HEK293 (cell line): ENCODE results near the gene ZNF708.
"Not testable (repeated sequence)": the region's sequence is repeated elsewhere in the genome, so short reads cannot be mapped to it uniquely, and the experiment has no call there.

Experiments used
- CTCF ChIA-PET: fragments of 350-600 bp; formaldehyde crosslinking; extraction: SDS; loops from one replicate; lab custom pipeline; 2021; ENCODE audit warnings: antibody characterized with exemption; lab: Yijun Ruan, JAX
- POLR2A ChIA-PET: fragments of 300-600 bp; formaldehyde crosslinking; extraction: SDS; loops from one replicate; lab custom pipeline; 2020; ENCODE audit warnings: antibody characterized with exemption, inconsistent platforms; lab: Yijun Ruan, JAX
- H3K27ac ChIP-seq: fragments of 200-500 bp; sonication (Bioruptor generic); 2 replicates; pipeline ENCODE4 v1.5.1; 2014; ENCODE audit warnings: low read depth, low read length, control low read depth, inconsistent platforms; ENCODE audit errors: extremely low read depth
- H3K36me3 ChIP-seq, 2 experiments: fragments of 200-500 bp in 1 of 2; sonication (Bioruptor generic) in 1 of 2; 1 replicate in 1 of 2; 2 replicates in 1 of 2; pipeline ENCODE4 v1.5.1; 2014 to 2017; ENCODE audit warnings: inconsistent platforms in 2 of 2, low read length in 2 of 2; ENCODE audit not compliant: control insufficient read depth in 2 of 2, insufficient read depth in 1 of 2
- H3K4me1 ChIP-seq: fragments of 200-500 bp; sonication (Bioruptor generic); 2 replicates; pipeline ENCODE4 v1.5.1; 2014; ENCODE audit warnings: mild to moderate bottlenecking, low read length, inconsistent platforms; ENCODE audit not compliant: control insufficient read depth, insufficient read depth
- H3K4me3 ChIP-seq: 2 replicates; pipeline ENCODE4 v1.5.1; 2011; ENCODE audit warnings: low read depth, mild to moderate bottlenecking, control low read depth, low read length, moderate library complexity
- H3K9me3 ChIP-seq: fragments of 200-500 bp; sonication (Bioruptor generic); 2 replicates; pipeline ENCODE4 v1.5.1; 2014; ENCODE audit warnings: low read depth, low read length, inconsistent platforms; ENCODE audit not compliant: control insufficient read depth, insufficient read depth
- GFI1B ChIP-seq: fragments of 450-650 bp; formaldehyde crosslinking; IDR thresholded peaks from 2 replicates; pipeline ENCODE4 v1.5.1; 2016; ENCODE audit warnings: missing biosample characterization, missing genetic modification characterization
- RBAK ChIP-seq: fragments of 450-650 bp; formaldehyde crosslinking; IDR thresholded peaks from 2 replicates; pipeline ENCODE4 v1.5.1; 2016; ENCODE audit warnings: missing biosample characterization, missing genetic modification characterization
- REPIN1 ChIP-seq: fragments of 450-650 bp; formaldehyde crosslinking; IDR thresholded peaks from 2 replicates; pipeline ENCODE4 v1.5.1; 2017; ENCODE audit warnings: missing biosample characterization, missing genetic modification characterization, low read depth
- ZFP37 ChIP-seq: fragments of 450-650 bp; formaldehyde crosslinking; IDR thresholded peaks from 2 replicates; pipeline ENCODE4 v1.5.1; 2016; ENCODE audit warnings: missing biosample characterization, missing genetic modification characterization
- ZFP69B ChIP-seq: fragments of 450-650 bp; formaldehyde crosslinking; IDR thresholded peaks from 2 replicates; pipeline ENCODE4 v1.5.1; 2016; ENCODE audit warnings: missing biosample characterization, missing genetic modification characterization
- ZNF132 ChIP-seq: fragments of 450-650 bp; formaldehyde crosslinking; IDR thresholded peaks from 2 replicates; pipeline ENCODE4 v1.5.1; 2017; ENCODE audit warnings: missing biosample characterization, missing genetic modification characterization, borderline replicate concordance
- ZNF274 ChIP-seq, 2 experiments: fragments of 200-500 bp in 1 of 2; fragments of 450-650 bp in 1 of 2; sonication (Bioruptor generic) in 1 of 2; formaldehyde crosslinking in 1 of 2; IDR thresholded peaks; 2 replicates each; pipeline versions ENCODE4 v1.5.1 to v1.6.1; 2014 to 2016; ENCODE audit warnings: borderline replicate concordance in 1 of 2, inconsistent platforms in 1 of 2, low read length in 1 of 2, missing biosample characterization in 1 of 2, missing genetic modification characterization in 1 of 2
- ZNF530 ChIP-seq: fragments of 450-650 bp; formaldehyde crosslinking; IDR thresholded peaks from 2 replicates; pipeline ENCODE4 v1.5.1; 2016; ENCODE audit warnings: low read depth, missing biosample characterization, missing genetic modification characterization
- ZNF623 ChIP-seq: fragments of 450-650 bp; formaldehyde crosslinking; IDR thresholded peaks from 2 replicates; pipeline ENCODE4 v1.5.1; 2016; ENCODE audit warnings: missing biosample characterization, missing genetic modification characterization
- ZNF629 ChIP-seq: fragments of 450-650 bp; formaldehyde crosslinking; IDR thresholded peaks from 2 replicates; pipeline ENCODE4 v1.5.1; 2017; ENCODE audit warnings: missing biosample characterization, missing genetic modification characterization
- ZNF670 ChIP-seq: fragments of 450-650 bp; formaldehyde crosslinking; IDR thresholded peaks from 2 replicates; pipeline ENCODE4 v1.5.1; 2016; ENCODE audit warnings: missing biosample characterization, missing genetic modification characterization, low read depth
- ZNF777 ChIP-seq: fragments of 450-650 bp; formaldehyde crosslinking; IDR thresholded peaks from 2 replicates; pipeline ENCODE4 v1.5.1; 2017; ENCODE audit warnings: missing biosample characterization, missing genetic modification characterization, borderline replicate concordance
- TF ChIP-seq, protein P1 (sequence below): fragments of 450-650 bp; formaldehyde crosslinking; IDR thresholded peaks from 2 replicates; pipeline ENCODE4 v1.5.1; 2016; ENCODE audit warnings: missing biosample characterization, missing genetic modification characterization
- TF ChIP-seq, protein P2 (sequence below): fragments of 450-650 bp; formaldehyde crosslinking; IDR thresholded peaks from 2 replicates; pipeline ENCODE4 v1.5.1; 2016; ENCODE audit warnings: missing biosample characterization, missing genetic modification characterization
- TF ChIP-seq, protein P3 (sequence below): fragments of 450-650 bp; formaldehyde crosslinking; IDR thresholded peaks from 2 replicates; pipeline ENCODE4 v1.5.1; 2016; ENCODE audit warnings: missing biosample characterization, missing genetic modification characterization
- TF ChIP-seq, protein P4 (sequence below): fragments of 450-650 bp; IDR thresholded peaks from 2 replicates; pipeline ENCODE4 v1.5.1; 2018; ENCODE audit warnings: missing biosample characterization, missing genetic modification characterization
- TF ChIP-seq, protein P5 (sequence below): fragments of 450-650 bp; formaldehyde crosslinking; IDR thresholded peaks from 2 replicates; pipeline ENCODE4 v1.5.1; 2016; ENCODE audit warnings: missing biosample characterization, missing genetic modification characterization
- TF ChIP-seq, protein P6 (sequence below): fragments of 450-650 bp; formaldehyde crosslinking; IDR thresholded peaks from 2 replicates; pipeline ENCODE4 v1.5.1; 2016; ENCODE audit warnings: missing biosample characterization, missing genetic modification characterization

Gene ZNF708

DNA sequence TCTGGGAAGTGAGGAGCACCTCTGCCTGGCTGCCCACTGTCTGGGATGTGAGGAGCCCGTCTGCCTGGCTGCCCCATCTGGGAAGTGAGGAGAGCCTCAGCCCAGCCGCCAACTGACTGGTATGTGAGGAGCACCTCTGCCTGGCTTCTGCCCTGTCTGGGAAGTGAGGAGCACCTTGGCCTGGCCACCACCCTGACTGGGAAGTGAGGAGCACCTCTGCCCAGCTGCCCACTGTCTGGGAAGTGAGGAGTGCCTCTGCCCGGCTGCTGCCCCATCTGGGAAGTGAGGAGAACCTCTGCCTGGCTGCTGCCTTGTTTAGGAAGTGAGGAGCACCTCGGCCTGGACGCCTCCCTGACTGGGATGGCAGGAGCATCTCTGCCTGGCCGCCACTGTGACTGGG, 64.8 kb downstream of the ZNF708 start:
- Histone ChIP-seq H3K4me3 (no peak overlapping the region), H3K27ac (no peak overlapping the region), H3K9me3 (no peaks in the 10 kb centered on the region), H3K36me3 (no peaks in the 10 kb centered on the region), H3K4me1 (no peaks in the 10 kb centered on the region)
- ChIA-PET POLR2A (no interaction called here), CTCF (no interaction called here)
- TF ChIP-seq, protein P1, sequence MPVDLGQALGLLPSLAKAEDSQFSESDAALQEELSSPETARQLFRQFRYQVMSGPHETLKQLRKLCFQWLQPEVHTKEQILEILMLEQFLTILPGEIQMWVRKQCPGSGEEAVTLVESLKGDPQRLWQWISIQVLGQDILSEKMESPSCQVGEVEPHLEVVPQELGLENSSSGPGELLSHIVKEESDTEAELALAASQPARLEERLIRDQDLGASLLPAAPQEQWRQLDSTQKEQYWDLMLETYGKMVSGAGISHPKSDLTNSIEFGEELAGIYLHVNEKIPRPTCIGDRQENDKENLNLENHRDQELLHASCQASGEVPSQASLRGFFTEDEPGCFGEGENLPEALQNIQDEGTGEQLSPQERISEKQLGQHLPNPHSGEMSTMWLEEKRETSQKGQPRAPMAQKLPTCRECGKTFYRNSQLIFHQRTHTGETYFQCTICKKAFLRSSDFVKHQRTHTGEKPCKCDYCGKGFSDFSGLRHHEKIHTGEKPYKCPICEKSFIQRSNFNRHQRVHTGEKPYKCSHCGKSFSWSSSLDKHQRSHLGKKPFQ (tag by site-specific recombination) = no peak
- no peak for TF ChIP-seq ZNF530
- TF ChIP-seq ZNF274 (IDR thresholded peaks at IDR 0.05; ENCODE audit: low read length) = no peak
- TF ChIP-seq ZNF274 (tag by site-specific recombination; IDR thresholded peaks at IDR 0.05; ENCODE audit: borderline replicate concordance) = no peak
- TF ChIP-seq REPIN1 (tag by site-specific recombination) = no peak

DNA sequence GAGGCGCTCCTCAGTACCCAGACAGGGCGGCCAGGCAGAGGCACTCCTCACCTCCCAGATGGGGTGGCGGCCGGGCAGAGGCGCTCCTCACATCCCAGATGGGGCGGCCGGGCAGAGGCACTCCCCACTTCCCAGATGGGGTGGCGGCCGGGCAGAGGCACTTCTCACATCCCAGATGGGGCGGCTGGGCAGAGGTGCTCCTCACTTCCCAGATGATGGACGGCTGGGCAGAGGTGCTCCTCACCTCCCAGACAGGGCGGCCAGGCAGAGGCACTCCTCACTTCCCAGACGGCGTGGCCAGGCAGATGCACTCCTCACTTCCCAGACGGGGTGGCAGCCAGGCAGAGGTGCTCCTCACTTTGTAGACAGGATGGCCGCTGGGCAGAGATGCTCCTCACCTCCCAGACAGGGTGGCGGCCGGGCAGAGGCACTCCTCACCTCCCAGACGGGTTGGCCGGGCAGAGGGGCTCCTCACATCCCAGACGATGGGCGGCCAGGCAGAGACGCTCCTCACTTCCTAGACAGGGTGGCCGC, 68.3 kb downstream of the ZNF708 start:
- H3K9me3 ChIP-seq = not testable (repeated sequence)

DNA sequence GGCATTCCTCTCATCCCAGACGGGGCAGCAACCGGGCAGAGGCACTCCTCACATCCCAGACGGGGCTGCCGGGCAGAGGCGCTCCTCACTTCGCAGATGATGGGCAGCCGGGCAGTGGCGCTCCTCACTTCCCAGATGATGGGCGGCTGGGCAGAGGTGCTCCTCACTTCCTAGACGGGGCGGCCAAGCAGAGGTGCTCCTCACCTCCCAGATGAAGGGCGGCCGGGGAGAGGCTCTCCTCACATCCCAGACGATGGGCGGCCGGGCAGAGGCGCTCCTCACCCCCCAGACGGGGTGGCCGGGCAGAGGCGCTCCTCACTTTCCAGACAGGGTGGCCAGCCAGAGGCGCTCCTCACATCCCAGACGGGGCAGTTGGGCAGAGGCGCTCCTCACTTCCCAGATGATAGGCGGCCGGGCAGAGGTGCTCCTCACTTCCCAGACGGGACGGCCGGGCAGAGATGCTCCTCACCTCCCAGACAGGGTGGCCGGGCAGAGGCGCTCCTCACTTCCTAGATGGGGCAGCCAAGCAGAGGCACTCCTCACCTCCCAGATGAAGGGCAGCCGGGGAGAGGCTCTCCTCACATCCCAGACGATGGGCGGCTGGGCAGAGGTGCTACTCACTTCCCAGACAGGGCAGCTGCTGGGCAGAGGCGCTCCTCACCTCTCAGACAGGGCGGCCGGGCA, 68.9 kb downstream of the ZNF708 start:
- POLR2A ChIA-PET = no interaction called here
- Histone ChIP-seq H3K36me3 (no peaks in the 10 kb centered on the region), H3K9me3 (no peaks in the 10 kb centered on the region), H3K27ac (no peak overlapping the region), H3K4me3 (no peak overlapping the region), H3K4me1 (no peaks in the 10 kb centered on the region)
- CTCF ChIA-PET = no interaction called here
- TF ChIP-seq, protein P2, sequence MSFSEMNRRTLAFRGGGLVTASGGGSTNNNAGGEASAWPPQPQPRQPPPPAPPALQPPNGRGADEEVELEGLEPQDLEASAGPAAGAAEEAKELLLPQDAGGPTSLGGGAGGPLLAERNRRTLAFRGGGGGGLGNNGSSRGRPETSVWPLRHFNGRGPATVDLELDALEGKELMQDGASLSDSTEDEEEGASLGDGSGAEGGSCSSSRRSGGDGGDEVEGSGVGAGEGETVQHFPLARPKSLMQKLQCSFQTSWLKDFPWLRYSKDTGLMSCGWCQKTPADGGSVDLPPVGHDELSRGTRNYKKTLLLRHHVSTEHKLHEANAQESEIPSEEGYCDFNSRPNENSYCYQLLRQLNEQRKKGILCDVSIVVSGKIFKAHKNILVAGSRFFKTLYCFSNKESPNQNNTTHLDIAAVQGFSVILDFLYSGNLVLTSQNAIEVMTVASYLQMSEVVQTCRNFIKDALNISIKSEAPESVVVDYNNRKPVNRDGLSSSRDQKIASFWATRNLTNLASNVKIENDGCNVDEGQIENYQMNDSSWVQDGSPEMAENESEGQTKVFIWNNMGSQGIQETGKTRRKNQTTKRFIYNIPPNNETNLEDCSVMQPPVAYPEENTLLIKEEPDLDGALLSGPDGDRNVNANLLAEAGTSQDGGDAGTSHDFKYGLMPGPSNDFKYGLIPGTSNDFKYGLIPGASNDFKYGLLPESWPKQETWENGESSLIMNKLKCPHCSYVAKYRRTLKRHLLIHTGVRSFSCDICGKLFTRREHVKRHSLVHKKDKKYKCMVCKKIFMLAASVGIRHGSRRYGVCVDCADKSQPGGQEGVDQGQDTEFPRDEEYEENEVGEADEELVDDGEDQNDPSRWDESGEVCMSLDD (tag by site-specific recombination) = no peak
- no peak for TF ChIP-seq ZNF670 (tag by site-specific recombination)
- TF ChIP-seq, protein P3, sequence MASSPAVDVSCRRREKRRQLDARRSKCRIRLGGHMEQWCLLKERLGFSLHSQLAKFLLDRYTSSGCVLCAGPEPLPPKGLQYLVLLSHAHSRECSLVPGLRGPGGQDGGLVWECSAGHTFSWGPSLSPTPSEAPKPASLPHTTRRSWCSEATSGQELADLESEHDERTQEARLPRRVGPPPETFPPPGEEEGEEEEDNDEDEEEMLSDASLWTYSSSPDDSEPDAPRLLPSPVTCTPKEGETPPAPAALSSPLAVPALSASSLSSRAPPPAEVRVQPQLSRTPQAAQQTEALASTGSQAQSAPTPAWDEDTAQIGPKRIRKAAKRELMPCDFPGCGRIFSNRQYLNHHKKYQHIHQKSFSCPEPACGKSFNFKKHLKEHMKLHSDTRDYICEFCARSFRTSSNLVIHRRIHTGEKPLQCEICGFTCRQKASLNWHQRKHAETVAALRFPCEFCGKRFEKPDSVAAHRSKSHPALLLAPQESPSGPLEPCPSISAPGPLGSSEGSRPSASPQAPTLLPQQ (tag by site-specific recombination) = no peak
- no peak for TF ChIP-seq ZNF623 (tag by site-specific recombination)
- TF ChIP-seq, protein P4, sequence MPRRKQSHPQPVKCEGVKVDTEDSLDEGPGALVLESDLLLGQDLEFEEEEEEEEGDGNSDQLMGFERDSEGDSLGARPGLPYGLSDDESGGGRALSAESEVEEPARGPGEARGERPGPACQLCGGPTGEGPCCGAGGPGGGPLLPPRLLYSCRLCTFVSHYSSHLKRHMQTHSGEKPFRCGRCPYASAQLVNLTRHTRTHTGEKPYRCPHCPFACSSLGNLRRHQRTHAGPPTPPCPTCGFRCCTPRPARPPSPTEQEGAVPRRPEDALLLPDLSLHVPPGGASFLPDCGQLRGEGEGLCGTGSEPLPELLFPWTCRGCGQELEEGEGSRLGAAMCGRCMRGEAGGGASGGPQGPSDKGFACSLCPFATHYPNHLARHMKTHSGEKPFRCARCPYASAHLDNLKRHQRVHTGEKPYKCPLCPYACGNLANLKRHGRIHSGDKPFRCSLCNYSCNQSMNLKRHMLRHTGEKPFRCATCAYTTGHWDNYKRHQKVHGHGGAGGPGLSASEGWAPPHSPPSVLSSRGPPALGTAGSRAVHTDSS (tag by site-specific recombination) = no peak
- TF ChIP-seq, protein P5, sequence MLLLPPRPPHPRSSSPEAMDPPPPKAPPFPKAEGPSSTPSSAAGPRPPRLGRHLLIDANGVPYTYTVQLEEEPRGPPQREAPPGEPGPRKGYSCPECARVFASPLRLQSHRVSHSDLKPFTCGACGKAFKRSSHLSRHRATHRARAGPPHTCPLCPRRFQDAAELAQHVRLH (tag by site-specific recombination) = no peak
- no peak for TF ChIP-seq GFI1B (tag by site-specific recombination)
- no peak for TF ChIP-seq ZFP69B (tag by site-specific recombination)
- no peak for TF ChIP-seq ZNF132 (tag by site-specific recombination)
- TF ChIP-seq ZNF274 (IDR thresholded peaks at IDR 0.05; ENCODE audit: low read length) = no peak
- no peak for TF ChIP-seq ZNF274 (tag by site-specific recombination; IDR thresholded peaks at IDR 0.05; ENCODE audit: borderline replicate concordance)
- TF ChIP-seq ZNF629 (tag by site-specific recombination) = no peak
- TF ChIP-seq, protein P6, sequence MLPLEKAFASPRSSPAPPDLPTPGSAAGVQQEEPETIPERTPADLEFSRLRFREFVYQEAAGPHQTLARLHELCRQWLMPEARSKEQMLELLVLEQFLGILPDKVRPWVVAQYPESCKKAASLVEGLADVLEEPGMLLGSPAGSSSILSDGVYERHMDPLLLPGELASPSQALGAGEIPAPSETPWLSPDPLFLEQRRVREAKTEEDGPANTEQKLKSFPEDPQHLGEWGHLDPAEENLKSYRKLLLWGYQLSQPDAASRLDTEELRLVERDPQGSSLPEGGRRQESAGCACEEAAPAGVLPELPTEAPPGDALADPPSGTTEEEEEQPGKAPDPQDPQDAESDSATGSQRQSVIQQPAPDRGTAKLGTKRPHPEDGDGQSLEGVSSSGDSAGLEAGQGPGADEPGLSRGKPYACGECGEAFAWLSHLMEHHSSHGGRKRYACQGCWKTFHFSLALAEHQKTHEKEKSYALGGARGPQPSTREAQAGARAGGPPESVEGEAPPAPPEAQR (tag by site-specific recombination) = no peak
- no peak for TF ChIP-seq ZFP37 (tag by site-specific recombination)
- no peak for TF ChIP-seq ZNF777
- TF ChIP-seq, protein P1 (tag by site-specific recombination) = no peak
- TF ChIP-seq RBAK (tag by site-specific recombination) = no peak

More for the DNA sequence above, 68.3 kb downstream of the ZNF708 start:
- H3K4me3 ChIP-seq, H3K36me3 ChIP-seq, CTCF ChIA-PET, H3K4me1 ChIP-seq, H3K27ac ChIP-seq, POLR2A ChIA-PET: not testable (repeated sequence)
